ENCODE results near the gene TMEM63B.
A peak's percentile ranks its signal among the peaks of the same experiment; 100 is the strongest.
"Not testable (repeated sequence)": the region's sequence is repeated elsewhere in the genome, so short reads cannot be mapped to it uniquely, and the experiment has no call there.

TMEM63B gene

GRCh38 chr6:44088827-44089590 is 38.3 kb upstream of the TMEM63B start:
- H3K4me2 ChIP-seq (ENCODE audit: insufficient read depth, low read length, poor library complexity, severe bottlenecking) = no peak overlapping the region
- peaks cover 11 to 13% of the 10 kb centered on the region in 2 donors for H3K36me3 ChIP-seq (replicated peaks in 1 of 2; ENCODE audit: control insufficient read depth in 2 of 2, insufficient read depth in 2 of 2, low read length in 2 of 2)
- DNase-seq (ENCODE audit: low spot score) = no peak
- no peak overlapping the region for H2BK12ac ChIP-seq (ENCODE audit: low read length)
- no CpG with 5 or more reads among the region's 11 CpGs for WGBS, 2 donors (ENCODE audit: extremely low coverage in 2 of 2, insufficient read length in 2 of 2, insufficient replicate concordance in 1 of 2)
- H2BK15ac ChIP-seq (ENCODE audit: low read length) = no peak overlapping the region
- H2AK5ac ChIP-seq (ENCODE audit: low read depth, low read length) = no peak overlapping the region
- H3K79me1 ChIP-seq (ENCODE audit: low read depth, low read length) = no peaks in the 10 kb centered on the region
- no peak overlapping the region for H2BK5ac ChIP-seq (ENCODE audit: low read length)
- no peak overlapping the region for H3K9ac ChIP-seq (ENCODE audit: low read depth, low read length, poor library complexity)
- no peak overlapping the region for H4K8ac ChIP-seq (ENCODE audit: low read depth, low read length)
- H3K4ac ChIP-seq (ENCODE audit: low read length) = no peak overlapping the region
- H3K4me1 ChIP-seq (ENCODE audit: control insufficient read depth in 2 of 2, insufficient read depth in 1 of 2, low read depth in 1 of 2, low read length in 2 of 2) = peaks cover 7 to 13% of the 10 kb centered on the region in 2 donors
- peak overlapping the region; percentile 14 for H3K14ac ChIP-seq (ENCODE audit: low read length)
- H3K23ac ChIP-seq (ENCODE audit: low read depth, low read length, poor library complexity) = no peak overlapping the region
- H4K91ac ChIP-seq (ENCODE audit: low read depth, low read length, poor library complexity) = no peak overlapping the region
- H3K27ac ChIP-seq (replicated peaks; ENCODE audit: low read length) = no peak overlapping the region
- H3K4me3 ChIP-seq (ENCODE audit: low read length in 2 of 2) = no peak overlapping the region
- H3K9me3 ChIP-seq (replicated peaks in 1 of 2; ENCODE audit: control insufficient read depth in 2 of 2, insufficient read depth in 1 of 2, low read depth in 1 of 2, low read length in 2 of 2) = no peaks in the 10 kb centered on the region
- H2AFZ ChIP-seq (ENCODE audit: low read length) = no peak overlapping the region
- no peaks in the 10 kb centered on the region for H3K27me3 ChIP-seq (ENCODE audit: control insufficient read depth in 3 of 3, insufficient read depth in 3 of 3, low read depth in 1 of 3, low read length in 3 of 3)
- H3K18ac ChIP-seq (ENCODE audit: low read length) = no peak overlapping the region
- no peak overlapping the region for H2BK120ac ChIP-seq (ENCODE audit: low read depth, low read length)

GRCh38 chr6:44090465-44090864 is 36.9 kb upstream of the TMEM63B start:
- no peak overlapping the region for H2BK5ac ChIP-seq (ENCODE audit: low read length)
- H3K79me1 ChIP-seq (ENCODE audit: low read depth, low read length) = no peaks in the 10 kb centered on the region
- no peaks in the 10 kb centered on the region for H3K9me3 ChIP-seq (replicated peaks in 1 of 2; ENCODE audit: control insufficient read depth in 2 of 2, insufficient read depth in 1 of 2, low read depth in 1 of 2, low read length in 2 of 2)
- H3K4me2 ChIP-seq (ENCODE audit: insufficient read depth, low read length, poor library complexity, severe bottlenecking) = no peak overlapping the region
- H3K4me3 ChIP-seq (ENCODE audit: low read length in 2 of 2) = no peak overlapping the region
- H4K8ac ChIP-seq (ENCODE audit: low read depth, low read length) = no peak overlapping the region
- no peak overlapping the region for H3K4ac ChIP-seq (ENCODE audit: low read length)
- no peak overlapping the region for H3K23ac ChIP-seq (ENCODE audit: low read depth, low read length, poor library complexity)
- H2BK15ac ChIP-seq (ENCODE audit: low read length) = no peak overlapping the region
- H3K36me3 ChIP-seq (replicated peaks in 1 of 2; ENCODE audit: control insufficient read depth in 2 of 2, insufficient read depth in 2 of 2, low read length in 2 of 2) = peaks cover 15 to 21% of the 10 kb centered on the region in 2 donors
- H3K4me1 ChIP-seq (ENCODE audit: control insufficient read depth in 2 of 2, insufficient read depth in 1 of 2, low read depth in 1 of 2, low read length in 2 of 2) = peaks cover 0 to 2% of the 10 kb centered on the region in 2 donors
- WGBS, 2 donors (ENCODE audit: extremely low coverage in 2 of 2, insufficient read length in 2 of 2, insufficient replicate concordance in 1 of 2) = no CpG with 5 or more reads among the region's 5 CpGs
- no peaks in the 10 kb centered on the region for H3K27me3 ChIP-seq (ENCODE audit: control insufficient read depth in 3 of 3, insufficient read depth in 3 of 3, low read depth in 1 of 3, low read length in 3 of 3)
- no peak overlapping the region for H3K27ac ChIP-seq (replicated peaks; ENCODE audit: low read length)
- H2AK5ac ChIP-seq (ENCODE audit: low read depth, low read length) = no peak overlapping the region
- no peak for DNase-seq (ENCODE audit: low spot score)
- H3K14ac ChIP-seq (ENCODE audit: low read length) = no peak overlapping the region
- no peak overlapping the region for H2BK12ac ChIP-seq (ENCODE audit: low read length)
- H3K18ac ChIP-seq (ENCODE audit: low read length) = no peak overlapping the region
- H3K9ac ChIP-seq (ENCODE audit: low read depth, low read length, poor library complexity) = no peak overlapping the region
- no peak overlapping the region for H2AFZ ChIP-seq (ENCODE audit: low read length)
- H4K91ac ChIP-seq (ENCODE audit: low read depth, low read length, poor library complexity) = no peak overlapping the region
- no peak overlapping the region for H2BK120ac ChIP-seq (ENCODE audit: low read depth, low read length)

GRCh38 chr6:44091356-44091755 is 36.0 kb upstream of the TMEM63B start:
- H3K27me3 ChIP-seq (ENCODE audit: control insufficient read depth in 3 of 3, insufficient read depth in 3 of 3, low read depth in 1 of 3, low read length in 3 of 3); H3K4me3 ChIP-seq (ENCODE audit: low read length in 2 of 2); H3K9ac ChIP-seq (ENCODE audit: low read depth, low read length, poor library complexity); H3K9me3 ChIP-seq (replicated peaks in 1 of 2; ENCODE audit: control insufficient read depth in 2 of 2, insufficient read depth in 1 of 2, low read depth in 1 of 2, low read length in 2 of 2); H3K4me2 ChIP-seq (ENCODE audit: insufficient read depth, low read length, poor library complexity, severe bottlenecking); DNase-seq (ENCODE audit: low spot score); H2BK5ac ChIP-seq (ENCODE audit: low read length); H2BK12ac ChIP-seq (ENCODE audit: low read length); H3K18ac ChIP-seq (ENCODE audit: low read length); H2BK120ac ChIP-seq (ENCODE audit: low read depth, low read length); H3K4me1 ChIP-seq (ENCODE audit: control insufficient read depth in 2 of 2, insufficient read depth in 1 of 2, low read depth in 1 of 2, low read length in 2 of 2); H2BK15ac ChIP-seq (ENCODE audit: low read length); H3K23ac ChIP-seq (ENCODE audit: low read depth, low read length, poor library complexity); H3K4ac ChIP-seq (ENCODE audit: low read length); H3K14ac ChIP-seq (ENCODE audit: low read length); H4K8ac ChIP-seq (ENCODE audit: low read depth, low read length); H3K27ac ChIP-seq (replicated peaks; ENCODE audit: low read length); H2AK5ac ChIP-seq (ENCODE audit: low read depth, low read length); H4K91ac ChIP-seq (ENCODE audit: low read depth, low read length, poor library complexity); H3K79me1 ChIP-seq (ENCODE audit: low read depth, low read length); H2AFZ ChIP-seq (ENCODE audit: low read length): not testable (repeated sequence)
- peaks cover 17 to 25% of the 10 kb centered on the region in 2 donors for H3K36me3 ChIP-seq (replicated peaks in 1 of 2; ENCODE audit: control insufficient read depth in 2 of 2, insufficient read depth in 2 of 2, low read length in 2 of 2)
- WGBS, 2 donors (ENCODE audit: extremely low coverage in 2 of 2, insufficient read length in 2 of 2, insufficient replicate concordance in 1 of 2) = no CpG with 5 or more reads among the region's 3 CpGs

- H3K4me1 ChIP-seq (ENCODE audit: control insufficient read depth in 2 of 2, insufficient read depth in 1 of 2, low read depth in 1 of 2, low read length in 2 of 2) = no peaks in the 10 kb centered on the region
- H2AFZ ChIP-seq (ENCODE audit: low read length) = no peak overlapping the region
- WGBS, 2 donors (ENCODE audit: extremely low coverage in 2 of 2, insufficient read length in 2 of 2, insufficient replicate concordance in 1 of 2) = no CpG with 5 or more reads among the region's 7 CpGs
- no peak overlapping the region for H4K91ac ChIP-seq (ENCODE audit: low read depth, low read length, poor library complexity)
- H3K4me3 ChIP-seq (ENCODE audit: low read length in 2 of 2) = no peak overlapping the region
- no peak overlapping the region for H3K23ac ChIP-seq (ENCODE audit: low read depth, low read length, poor library complexity)
- H2BK120ac ChIP-seq (ENCODE audit: low read depth, low read length) = no peak overlapping the region
- no peak overlapping the region for H3K14ac ChIP-seq (ENCODE audit: low read length)
- no peak overlapping the region for H3K4me2 ChIP-seq (ENCODE audit: insufficient read depth, low read length, poor library complexity, severe bottlenecking)
- no peak overlapping the region for H3K27ac ChIP-seq (replicated peaks; ENCODE audit: low read length)
- no peak overlapping the region for H3K9ac ChIP-seq (ENCODE audit: low read depth, low read length, poor library complexity)
- no peak overlapping the region for H2BK12ac ChIP-seq (ENCODE audit: low read length)
- H3K79me1 ChIP-seq (ENCODE audit: low read depth, low read length) = no peaks in the 10 kb centered on the region
- H4K8ac ChIP-seq (ENCODE audit: low read depth, low read length) = no peak overlapping the region
- no peak for DNase-seq (ENCODE audit: low spot score)
- H3K27me3 ChIP-seq (ENCODE audit: control insufficient read depth in 3 of 3, insufficient read depth in 3 of 3, low read depth in 1 of 3, low read length in 3 of 3) = no peaks in the 10 kb centered on the region
- no peak overlapping the region for H2BK15ac ChIP-seq (ENCODE audit: low read length)
- H2AK5ac ChIP-seq (ENCODE audit: low read depth, low read length) = no peak overlapping the region
- no peaks in the 10 kb centered on the region for H3K9me3 ChIP-seq (replicated peaks in 1 of 2; ENCODE audit: control insufficient read depth in 2 of 2, insufficient read depth in 1 of 2, low read depth in 1 of 2, low read length in 2 of 2)
- no peak overlapping the region for H3K4ac ChIP-seq (ENCODE audit: low read length)
- H3K36me3 ChIP-seq (replicated peaks in 1 of 2; ENCODE audit: control insufficient read depth in 2 of 2, insufficient read depth in 2 of 2, low read length in 2 of 2) = peaks cover 15 to 27% of the 10 kb centered on the region in 2 donors
- H2BK5ac ChIP-seq (ENCODE audit: low read length) = no peak overlapping the region
- no peak overlapping the region for H3K18ac ChIP-seq (ENCODE audit: low read length)
Observed at GRCh38 chr6:44091981-44092884, 35.1 kb upstream of the TMEM63B start.
